K562 treated with DMSO at 1 percent for 24 hours (cell line): Measurements from ENCODE around the gene C4orf17. TPM values are rescaled to one million over a fixed set of nuclear protein-coding genes. Genes with fewer than 3 reads are reported as not detected.

Source experiments
- total RNA-seq: library from RNA; unstranded; fragments of 300-600 nt; gene quantifications from 2 replicates; pipeline ENCODE4 v1.2.3, GENCODE V29; 2022; ENCODE audit warnings: low read depth; ENCODE audit not compliant: insufficient read depth

The C4orf17 gene
- not detected in 2 replicates for total RNA-seq

DNA sequence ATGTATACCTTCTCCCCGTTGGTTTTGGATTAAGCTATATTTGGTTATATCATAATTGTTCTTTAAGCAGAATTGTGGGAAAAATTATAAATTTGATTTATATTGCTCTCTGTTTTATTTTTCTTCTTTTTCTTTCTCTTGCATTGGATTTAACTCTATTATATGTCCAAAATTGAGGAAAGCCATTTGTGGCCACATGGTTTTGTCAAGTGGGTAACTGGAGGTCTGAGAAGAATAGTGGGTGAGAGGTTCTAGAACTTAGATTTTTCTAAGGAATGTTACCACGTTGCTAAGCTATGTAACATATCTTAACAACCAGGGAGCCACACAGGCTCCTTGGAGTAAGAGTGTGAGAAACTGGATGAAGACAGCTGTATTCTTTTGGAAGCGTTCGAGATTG lies at the start of gene C4orf17:
C4orf17 (plus strand) TSS at position 301 of the 400 bp plus-strand sequence. CDS start 2,061 bp downstream, outside the sequence.

DNA sequence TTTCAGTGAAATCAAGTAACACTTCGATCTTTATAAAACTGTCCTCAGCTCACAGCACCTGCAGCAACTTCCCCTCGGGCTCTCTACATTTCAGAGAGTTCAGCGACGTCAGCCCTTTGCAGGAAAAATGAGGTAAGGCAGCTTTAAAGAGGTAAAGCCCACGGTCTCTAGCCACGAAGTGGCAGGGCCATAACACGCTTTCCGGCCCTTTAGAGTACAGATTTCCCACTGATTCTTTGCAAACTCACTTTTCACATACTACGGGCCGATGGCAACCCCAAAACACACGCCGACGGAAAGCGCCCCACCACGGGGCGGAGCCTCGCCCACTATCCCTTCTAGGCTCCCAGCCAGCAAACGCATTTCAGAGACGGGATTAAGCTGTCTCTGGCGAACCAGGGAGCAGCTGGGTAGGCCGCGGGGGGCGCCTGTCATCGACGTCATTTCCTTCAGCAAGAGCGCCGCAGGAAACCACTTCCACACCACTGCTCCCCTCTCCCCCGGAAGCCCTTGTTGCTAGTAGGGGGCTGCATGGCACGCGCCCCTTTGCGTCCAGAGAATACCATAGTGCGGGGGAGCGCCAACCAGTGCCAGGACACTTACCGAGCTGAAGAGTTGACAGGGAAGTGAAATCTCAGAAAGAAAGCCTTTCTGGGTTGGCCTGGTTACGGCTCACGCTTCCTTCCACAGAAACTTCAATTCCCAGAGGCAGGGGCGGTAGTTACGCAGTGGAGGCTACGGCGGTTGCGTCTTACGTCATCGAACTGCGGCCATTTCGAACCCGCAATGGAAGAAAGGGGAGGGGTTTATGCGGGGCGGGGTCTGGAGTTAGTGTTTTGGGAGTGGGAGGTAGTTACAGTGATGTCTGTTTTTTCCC lies 52.7 kb downstream of the C4orf17 start, which contains the start of gene TRMT10A:
TRMT10A (minus strand) TSS at position 730 of the 877 bp plus-strand sequence. CDS start 4,701 bp downstream, outside the sequence.

DNA sequence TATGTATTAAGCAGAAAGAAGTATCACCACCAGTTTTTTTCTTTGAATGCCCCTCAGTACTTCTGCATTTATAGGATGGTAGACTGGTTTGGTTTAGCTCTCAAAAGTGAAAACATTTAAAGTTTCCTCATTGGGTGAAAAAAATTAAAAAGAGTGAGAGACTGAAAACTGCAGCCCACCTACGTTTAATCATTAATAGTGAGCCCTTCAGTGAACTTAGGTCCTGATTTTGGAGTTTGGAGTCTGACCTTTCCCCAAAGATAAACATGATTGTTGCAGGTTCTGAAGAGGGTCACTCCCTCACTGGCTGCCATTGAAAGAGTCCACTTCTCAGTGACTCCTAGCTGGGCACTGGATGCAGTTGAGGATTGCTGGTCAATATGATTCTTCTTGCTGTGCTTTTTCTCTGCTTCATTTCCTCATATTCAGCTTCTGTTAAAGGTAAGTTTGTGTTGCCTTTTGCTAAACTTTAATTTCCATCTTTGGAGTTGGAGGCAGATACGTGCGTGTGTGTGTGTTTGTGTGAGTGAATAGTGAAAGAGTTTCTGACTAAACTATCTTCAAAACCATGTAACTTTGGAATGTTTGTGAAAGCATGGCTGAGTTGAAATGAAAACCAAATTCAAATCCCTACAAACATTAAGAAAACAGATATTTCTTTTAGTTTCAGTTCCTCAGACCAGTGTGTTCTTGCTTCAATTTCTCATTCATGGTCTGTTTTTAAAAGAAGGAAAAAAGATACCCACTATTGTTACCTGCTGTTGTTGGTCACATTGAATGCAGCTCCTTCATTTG lies 63.9 kb downstream of the C4orf17 start, which contains the start of gene MTTP:
MTTP (plus strand) TSS at position 295 of the 795 bp plus-strand sequence; CDS start at position 381, 86 bp downstream.

Other genes starting within 250 kb of the C4orf17 start
- not detected in 2 replicates for gene ADH1A, start 220.0 kb upstream of the C4orf17 start, total RNA-seq
- gene ADH1B, start 189.6 kb upstream of the C4orf17 start, total RNA-seq, result not detected in 2 replicates
- gene ADH1C, start 158.3 kb upstream of the C4orf17 start, total RNA-seq, result not detected in 2 replicates
- not detected in 2 replicates for gene ADH7, start 75.7 kb upstream of the C4orf17 start, total RNA-seq
- 6.1 TPM in 2 replicates for gene TRMT10A, start 53.0 kb downstream of the C4orf17 start, total RNA-seq
- not detected in 2 replicates for gene MTTP, start 63.8 kb downstream of the C4orf17 start, total RNA-seq
- not detected in 2 replicates for gene C4orf54, start 146.8 kb downstream of the C4orf17 start, total RNA-seq